ENCODE results near the gene RSPH3.

Gene RSPH3

DNA sequence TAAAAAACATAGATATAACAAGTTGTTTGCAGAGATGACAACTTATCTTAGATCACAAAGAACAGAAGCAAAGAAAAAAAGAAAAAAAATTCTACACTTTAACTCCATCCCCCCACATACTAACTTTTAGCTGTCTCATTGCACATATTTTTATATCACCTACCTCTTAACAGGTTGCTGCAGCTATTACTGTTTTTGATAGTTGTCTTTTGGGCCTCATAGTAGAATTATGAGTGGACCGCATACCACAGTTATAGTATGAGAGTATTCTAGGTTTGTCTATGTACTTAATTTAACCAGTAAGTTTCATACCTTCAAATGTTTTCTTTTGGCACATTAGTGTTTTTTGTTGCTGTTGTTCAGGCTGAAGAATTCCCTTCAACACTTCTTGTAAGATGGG, 12.3 kb downstream of the RSPH3 start:
- no peak overlapping the region for H3K4me3 ChIP-seq
- no peaks in the 10 kb centered on the region for H4K20me1 ChIP-seq
- H3K4me2 ChIP-seq = no peak overlapping the region
- H3K9ac ChIP-seq = no peak overlapping the region
- H3K36me3 ChIP-seq = 0 out of 2 replicates have a peak, but pooled peaks cover 11% of the 10 kb centered on the region
- no peak overlapping the region for H3K27ac ChIP-seq
- H3K4me1 ChIP-seq = no peaks in the 10 kb centered on the region
- peaks cover 23% of the 10 kb centered on the region for H3K9me3 ChIP-seq
- H3K27me3 ChIP-seq = no peaks in the 10 kb centered on the region
- no peak for TF ChIP-seq Cebpa-rat (IDR thresholded peaks at IDR 0.05)

DNA sequence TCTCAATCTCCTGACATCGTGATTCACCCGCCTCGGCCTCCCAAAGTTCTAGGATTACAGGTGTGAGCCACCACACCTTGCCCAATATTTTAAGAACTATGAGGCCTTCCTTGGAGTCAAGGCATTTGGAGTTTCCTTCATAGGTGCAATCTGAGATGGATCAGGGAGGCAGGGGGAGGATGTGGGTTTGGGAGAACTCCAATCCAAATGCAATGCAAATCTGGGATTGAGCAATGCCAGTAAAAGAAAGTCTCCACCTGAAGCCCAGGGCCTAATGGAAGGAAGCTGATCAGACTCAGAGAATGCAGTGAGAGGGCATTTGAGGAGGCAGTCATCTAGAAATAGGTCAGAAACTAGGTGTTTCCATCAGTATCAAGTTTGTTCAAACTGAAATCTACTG, 21.2 kb downstream of the RSPH3 start:
- no peaks in the 10 kb centered on the region for H4K20me1 ChIP-seq
- H3K4me3 ChIP-seq = no peak overlapping the region
- H3K36me3 ChIP-seq = no peaks in the 10 kb centered on the region; the same call in 1 of the 2 replicates
- no peak overlapping the region for H3K4me2 ChIP-seq
- H3K9ac ChIP-seq = no peak overlapping the region
- no peak overlapping the region for H3K27ac ChIP-seq
- no peaks in the 10 kb centered on the region for H3K9me3 ChIP-seq
- H3K27me3 ChIP-seq = no peaks in the 10 kb centered on the region
- no peaks in the 10 kb centered on the region for H3K4me1 ChIP-seq
- no peak for TF ChIP-seq Cebpa-rat (IDR thresholded peaks at IDR 0.05)

DNA sequence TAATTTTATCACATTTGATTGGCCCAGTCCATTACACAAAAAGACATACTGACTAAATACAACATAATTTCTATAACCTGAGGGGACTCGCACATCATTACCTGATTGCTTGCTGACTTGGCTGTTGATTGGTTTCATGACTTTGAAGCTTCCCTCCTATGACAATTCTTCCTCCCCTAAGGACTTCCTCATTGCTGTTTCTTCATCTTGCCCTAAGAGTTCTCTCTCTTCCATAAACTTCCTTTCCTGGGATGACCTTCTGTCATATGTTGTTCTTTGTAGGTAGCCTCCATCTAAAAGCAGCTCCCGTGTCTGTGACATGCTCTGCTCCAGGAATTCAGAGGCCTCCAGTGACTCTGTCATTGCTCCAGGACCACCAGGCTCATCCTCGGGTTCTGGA, 22.6 kb downstream of the RSPH3 start:
- Histone ChIP-seq H3K9me3 (no peaks in the 10 kb centered on the region), H3K4me1 (no peaks in the 10 kb centered on the region), H3K27ac (no peak overlapping the region), H3K4me3 (no peak overlapping the region), H3K4me2 (no peak overlapping the region), H3K36me3 (no peaks in the 10 kb centered on the region; the same call in 1 of the 2 replicates), H3K9ac (no peak overlapping the region), H3K27me3 (no peaks in the 10 kb centered on the region), H4K20me1 (no peaks in the 10 kb centered on the region)
- TF ChIP-seq Cebpa-rat (IDR thresholded peaks at IDR 0.05) = no peak

GRCh38 chr6:158972241-158973233, 27.5 kb downstream of the RSPH3 start:
- no peaks in the 10 kb centered on the region for H3K4me1 ChIP-seq
- no peak for TF ChIP-seq Cebpa-rat (IDR thresholded peaks at IDR 0.05)
- H3K4me3 ChIP-seq = no peak overlapping the region
- H3K27me3 ChIP-seq = no peaks in the 10 kb centered on the region
- no peak overlapping the region for H3K4me2 ChIP-seq
- no peaks in the 10 kb centered on the region; the same call in 1 of the 2 replicates for H3K36me3 ChIP-seq
- no peak overlapping the region for H3K9ac ChIP-seq
- no peak overlapping the region for H3K27ac ChIP-seq
- H4K20me1 ChIP-seq = no peaks in the 10 kb centered on the region
- peaks cover 27% of the 10 kb centered on the region for H3K9me3 ChIP-seq

GRCh38 chr6:158970640-158971275, 29.2 kb downstream of the RSPH3 start:
- Histone ChIP-seq H3K27ac (no peak overlapping the region), H3K9ac (no peak overlapping the region), H3K4me1 (no peaks in the 10 kb centered on the region), H3K9me3 (peaks cover 34% of the 10 kb centered on the region), H3K4me3 (no peak overlapping the region), H3K36me3 (no peaks in the 10 kb centered on the region), H4K20me1 (no peaks in the 10 kb centered on the region), H3K4me2 (no peak overlapping the region), H3K27me3 (no peaks in the 10 kb centered on the region)
- TF ChIP-seq Cebpa-rat (IDR thresholded peaks at IDR 0.05) = no peak

GRCh38 chr6:158969148-158969547, 30.9 kb downstream of the RSPH3 start:
- Histone ChIP-seq H3K4me2 (no peak overlapping the region), H4K20me1 (no peaks in the 10 kb centered on the region), H3K36me3 (no peaks in the 10 kb centered on the region), H3K4me1 (no peaks in the 10 kb centered on the region), H3K9ac (no peak overlapping the region), H3K9me3 (peaks cover 34% of the 10 kb centered on the region), H3K4me3 (no peak overlapping the region), H3K27me3 (no peaks in the 10 kb centered on the region), H3K27ac (no peak overlapping the region)
- TF ChIP-seq Cebpa-rat (IDR thresholded peaks at IDR 0.05) = no peak

DNA sequence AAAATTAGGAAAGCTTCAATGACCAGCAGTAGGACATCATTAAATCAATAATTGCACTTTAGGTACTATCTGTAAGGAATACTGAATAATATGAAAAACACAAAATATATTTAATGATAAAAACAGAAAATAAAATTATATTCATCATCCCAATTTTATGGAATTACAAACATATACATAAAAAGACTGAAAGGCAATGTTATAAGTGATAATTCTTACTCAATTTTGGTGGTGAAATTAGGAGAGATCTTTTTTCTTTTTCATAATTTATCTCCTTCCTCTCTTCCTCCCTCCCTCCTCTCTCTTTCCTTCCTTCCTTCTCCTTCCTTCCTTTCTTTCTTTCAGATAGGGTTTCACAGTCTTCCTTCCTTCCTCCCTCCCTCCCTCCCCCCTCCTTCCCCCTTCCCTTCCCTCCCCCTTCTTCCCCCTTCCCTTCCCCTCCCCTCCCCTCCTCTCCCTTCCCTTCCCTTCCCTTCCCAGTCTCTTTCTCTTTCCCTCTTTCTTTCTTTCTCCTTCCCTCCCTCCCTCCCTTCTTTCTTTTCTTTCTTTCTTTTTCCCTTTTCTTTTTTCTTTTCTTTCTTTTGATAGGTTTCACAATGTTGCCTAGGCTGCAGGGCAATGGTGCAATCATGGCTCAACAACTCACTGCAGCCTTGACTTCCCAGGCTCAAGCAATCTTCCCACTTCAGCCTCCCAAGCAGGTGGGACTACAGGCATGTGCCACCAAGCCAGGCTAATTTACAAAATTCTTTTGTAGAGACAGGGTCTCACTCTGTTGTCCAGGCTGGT, 36.8 kb downstream of the RSPH3 start:
- H3K4me1 ChIP-seq = no peaks in the 10 kb centered on the region
- no peak for TF ChIP-seq Cebpa-rat (IDR thresholded peaks at IDR 0.05)
- H3K27me3 ChIP-seq = no peaks in the 10 kb centered on the region
- H4K20me1 ChIP-seq = no peaks in the 10 kb centered on the region
- H3K9me3 ChIP-seq = peaks cover 13% of the 10 kb centered on the region
- H3K4me2 ChIP-seq = no peak overlapping the region
- no peaks in the 10 kb centered on the region for H3K36me3 ChIP-seq
- no peak overlapping the region for H3K4me3 ChIP-seq
- no peak overlapping the region for H3K27ac ChIP-seq
- no peak overlapping the region for H3K9ac ChIP-seq

DNA sequence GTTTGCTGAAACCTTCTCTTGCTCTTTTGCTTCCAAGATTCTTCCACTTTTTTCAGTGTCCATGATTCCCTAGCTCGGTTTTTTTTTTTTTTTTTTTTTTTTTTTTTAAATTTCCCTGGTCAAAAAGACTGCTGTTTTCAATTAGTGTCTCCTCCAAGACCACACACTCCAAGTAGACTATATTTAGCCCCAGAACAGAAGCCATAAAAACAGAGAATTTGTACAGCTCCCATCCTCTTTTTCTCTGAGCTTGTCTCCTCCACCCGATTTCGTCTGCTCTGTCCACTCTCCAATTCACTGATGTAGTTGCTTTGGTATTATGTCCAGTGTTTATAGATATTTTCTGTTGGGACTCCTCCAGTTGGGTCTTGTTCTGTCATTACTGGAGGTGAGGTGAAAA, 37.6 kb downstream of the RSPH3 start:
- peaks cover 5% of the 10 kb centered on the region for H3K9me3 ChIP-seq

DNA sequence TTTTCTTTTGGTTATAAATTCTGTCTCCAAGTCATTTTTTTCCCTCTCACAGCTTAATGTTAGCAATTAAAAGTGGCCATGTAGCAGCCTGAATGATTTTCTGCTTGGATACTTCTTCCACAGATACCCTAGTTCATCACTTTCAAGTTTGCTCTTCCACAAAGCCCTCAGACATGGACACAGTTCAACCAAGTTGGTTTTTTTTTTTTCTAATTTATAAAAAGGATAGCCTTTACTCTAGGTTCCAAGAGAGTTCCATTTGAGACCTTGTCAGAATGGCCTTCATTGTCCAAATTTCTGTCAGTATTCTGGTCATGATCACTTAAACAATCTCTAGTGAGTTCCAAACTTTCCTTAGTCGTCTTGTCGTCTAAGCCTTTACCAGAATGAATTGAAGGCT, 40.0 kb downstream of the RSPH3 start:
- H3K4me1 ChIP-seq = no peaks in the 10 kb centered on the region
- H3K36me3 ChIP-seq = no peaks in the 10 kb centered on the region
- no peak overlapping the region for H3K27ac ChIP-seq
- no peaks in the 10 kb centered on the region for H4K20me1 ChIP-seq
- no peak overlapping the region for H3K4me3 ChIP-seq
- no peaks in the 10 kb centered on the region for H3K27me3 ChIP-seq
- no peak overlapping the region for H3K4me2 ChIP-seq
- TF ChIP-seq Cebpa-rat (IDR thresholded peaks at IDR 0.05) = no peak
- no peaks in the 10 kb centered on the region for H3K9me3 ChIP-seq
- no peak overlapping the region for H3K9ac ChIP-seq

More for the DNA sequence above, 37.6 kb downstream of the RSPH3 start:
- Histone ChIP-seq H3K27me3 (no peaks in the 10 kb centered on the region), H3K4me2 (no peak overlapping the region), H3K4me1 (no peaks in the 10 kb centered on the region), H3K27ac (no peak overlapping the region), H3K36me3 (no peaks in the 10 kb centered on the region), H4K20me1 (no peaks in the 10 kb centered on the region), H3K4me3 (no peak overlapping the region), H3K9ac (no peak overlapping the region)
- no peak for TF ChIP-seq Cebpa-rat (IDR thresholded peaks at IDR 0.05)
